ENCODE data around the gene NPC2. TPM values are rescaled to one million over a fixed set of nuclear protein-coding genes. Genes with fewer than 3 reads are reported as not detected.

Gene NPC2
- total RNA-seq, 1 donor from 2014 or later = 670 TPM

DNA sequence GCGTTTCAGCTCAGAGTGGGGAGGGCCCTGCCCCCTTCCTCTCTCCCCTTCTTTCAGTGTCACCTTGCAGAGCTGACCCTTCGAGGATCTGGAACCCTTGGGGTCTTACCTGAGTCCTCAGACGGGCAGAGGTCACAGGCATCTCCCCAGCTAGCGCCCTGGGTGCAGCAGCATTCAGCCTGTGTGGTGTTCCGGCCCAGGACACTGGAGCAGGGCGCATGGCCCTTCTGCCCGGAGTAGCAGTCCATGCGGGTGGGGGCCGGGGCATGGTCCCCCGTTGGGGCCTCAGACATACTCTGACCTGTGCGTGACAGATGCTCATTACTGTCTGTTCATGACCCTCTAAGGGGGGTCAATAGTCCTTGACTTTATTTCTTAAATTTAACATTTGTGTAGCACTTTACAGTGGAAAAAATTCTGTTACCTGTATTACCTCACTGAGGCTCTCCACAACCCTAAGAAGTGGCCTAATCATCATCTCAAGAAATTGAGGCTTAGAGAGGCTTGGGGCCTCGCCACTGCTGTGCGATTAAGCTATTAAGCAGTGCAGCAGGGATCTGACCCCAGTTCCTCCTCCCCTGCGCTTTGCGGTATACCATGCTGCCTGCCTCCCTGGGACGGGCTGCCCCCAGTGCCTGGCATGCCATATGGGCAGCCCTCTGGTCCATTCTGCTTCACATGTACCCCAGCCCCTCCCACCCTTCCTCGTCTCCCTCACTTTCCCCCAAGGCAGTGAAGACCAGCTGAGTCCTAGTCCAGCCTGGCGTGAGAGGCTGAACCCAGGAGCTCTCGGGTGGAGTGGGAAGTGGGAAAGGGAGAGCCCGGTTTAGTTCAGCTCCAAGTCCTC is 12.0 kb upstream of the NPC2 start:
- ATAC-seq = no peak
- Histone ChIP-seq H3K27me3 (ENCODE audit: low read depth) (no peaks in the 10 kb centered on the region), H3K9me3 (no peaks in the 10 kb centered on the region), H3K36me3 (no peaks in the 10 kb centered on the region), H3K27ac (no peak overlapping the region), H3K4me1 (no peaks in the 10 kb centered on the region), H3K4me3 (no peak overlapping the region)
- TF ChIP-seq, protein P1, sequence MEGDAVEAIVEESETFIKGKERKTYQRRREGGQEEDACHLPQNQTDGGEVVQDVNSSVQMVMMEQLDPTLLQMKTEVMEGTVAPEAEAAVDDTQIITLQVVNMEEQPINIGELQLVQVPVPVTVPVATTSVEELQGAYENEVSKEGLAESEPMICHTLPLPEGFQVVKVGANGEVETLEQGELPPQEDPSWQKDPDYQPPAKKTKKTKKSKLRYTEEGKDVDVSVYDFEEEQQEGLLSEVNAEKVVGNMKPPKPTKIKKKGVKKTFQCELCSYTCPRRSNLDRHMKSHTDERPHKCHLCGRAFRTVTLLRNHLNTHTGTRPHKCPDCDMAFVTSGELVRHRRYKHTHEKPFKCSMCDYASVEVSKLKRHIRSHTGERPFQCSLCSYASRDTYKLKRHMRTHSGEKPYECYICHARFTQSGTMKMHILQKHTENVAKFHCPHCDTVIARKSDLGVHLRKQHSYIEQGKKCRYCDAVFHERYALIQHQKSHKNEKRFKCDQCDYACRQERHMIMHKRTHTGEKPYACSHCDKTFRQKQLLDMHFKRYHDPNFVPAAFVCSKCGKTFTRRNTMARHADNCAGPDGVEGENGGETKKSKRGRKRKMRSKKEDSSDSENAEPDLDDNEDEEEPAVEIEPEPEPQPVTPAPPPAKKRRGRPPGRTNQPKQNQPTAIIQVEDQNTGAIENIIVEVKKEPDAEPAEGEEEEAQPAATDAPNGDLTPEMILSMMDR (IDR thresholded peaks at IDR 0.05) = no peak
- intact Hi-C loops (cut with DNase I) = no loop called here
- no peak for DNase-seq

DNA sequence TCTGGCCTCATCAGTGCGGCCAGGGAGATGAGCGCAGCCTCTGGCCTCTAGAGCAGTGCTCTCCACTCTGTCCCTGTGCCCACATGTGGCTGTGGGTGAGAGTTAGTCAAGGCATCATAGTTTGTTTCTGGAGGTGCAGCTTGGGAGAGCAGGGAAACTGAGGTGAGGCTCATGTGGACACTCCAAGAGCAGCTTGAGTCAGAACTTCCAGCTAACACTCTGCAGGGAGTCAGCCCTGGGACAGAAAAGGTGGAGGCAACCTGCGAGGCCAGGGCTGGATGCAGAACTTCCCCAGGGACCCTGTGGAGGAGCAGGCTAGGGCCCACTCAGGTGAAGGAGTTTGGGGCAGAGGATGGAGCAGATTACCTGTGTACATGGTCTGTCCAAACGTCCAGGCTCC is 11.3 kb upstream of the NPC2 start:
- no peaks in the 10 kb centered on the region for H3K4me1 ChIP-seq
- intact Hi-C loops (cut with DNase I) = no loop called here
- H3K27ac ChIP-seq = no peak overlapping the region
- no peaks in the 10 kb centered on the region for H3K9me3 ChIP-seq
- H3K27me3 ChIP-seq (ENCODE audit: low read depth) = no peaks in the 10 kb centered on the region
- TF ChIP-seq, protein P1 (IDR thresholded peaks at IDR 0.05) = no peak
- no peak overlapping the region for H3K4me3 ChIP-seq
- no peaks in the 10 kb centered on the region for H3K36me3 ChIP-seq
- DNase-seq (no peak), ATAC-seq (no peak)

DNA sequence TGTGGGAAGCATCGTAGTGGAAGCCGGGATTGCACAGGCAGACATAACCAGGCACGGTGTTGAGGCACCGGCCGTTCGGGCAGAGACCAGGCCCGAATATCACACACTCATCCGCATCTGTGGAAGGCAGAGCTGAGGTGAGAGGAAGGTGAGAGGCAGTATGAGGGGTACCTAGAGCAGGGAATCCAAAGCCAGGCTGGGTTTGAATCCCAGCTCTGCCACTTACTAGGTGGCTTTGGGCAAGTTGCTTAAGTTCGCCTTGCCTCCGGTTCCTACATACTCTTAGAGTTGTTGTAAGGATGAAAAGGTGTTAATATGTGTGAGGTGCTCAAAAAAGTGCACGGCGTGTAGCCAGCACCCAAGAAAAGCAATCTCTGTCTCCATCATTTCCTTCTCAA is 10.8 kb upstream of the NPC2 start:
- Histone ChIP-seq H3K36me3 (no peaks in the 10 kb centered on the region), H3K4me3 (no peak overlapping the region), H3K4me1 (no peaks in the 10 kb centered on the region), H3K27me3 (ENCODE audit: low read depth) (no peaks in the 10 kb centered on the region), H3K27ac (no peak overlapping the region), H3K9me3 (no peaks in the 10 kb centered on the region)
- TF ChIP-seq, protein P1 (IDR thresholded peaks at IDR 0.05) = no peak
- intact Hi-C loops (cut with DNase I) = no loop called here
- DNase-seq = no peak
- no peak for ATAC-seq

DNA sequence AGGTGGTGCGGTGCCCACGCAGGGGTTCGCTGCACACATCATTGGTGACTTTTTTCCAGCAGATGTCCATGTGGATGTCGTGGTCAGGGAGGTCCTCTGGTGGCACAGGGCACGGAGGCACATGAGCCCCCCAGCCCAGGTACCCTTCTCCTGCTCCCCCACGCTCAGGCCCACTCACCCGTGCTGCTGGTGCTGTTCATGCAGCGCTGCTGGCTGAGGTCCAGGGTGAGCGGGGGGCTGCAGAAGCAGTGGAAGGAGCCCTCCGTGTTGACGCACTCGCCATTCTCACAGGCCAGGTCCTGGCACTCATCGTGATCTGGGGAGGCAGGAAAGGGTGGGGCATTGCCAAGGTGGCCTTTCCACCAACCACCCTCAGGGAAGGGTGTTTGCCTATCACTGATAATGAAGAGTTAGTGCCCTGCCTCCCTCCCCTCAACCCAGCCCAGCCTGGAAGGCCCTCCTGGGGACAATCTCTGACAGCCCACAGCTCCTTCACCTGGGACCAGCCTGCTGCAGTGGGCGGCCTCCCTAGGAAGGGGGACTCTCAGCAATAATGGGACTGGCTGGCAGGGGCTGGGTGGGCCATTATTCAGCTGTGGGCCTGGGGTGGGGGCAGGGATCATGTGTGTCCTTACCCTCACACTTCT is 10.3 kb upstream of the NPC2 start:
- H3K4me3 ChIP-seq = no peak overlapping the region
- no peak for ATAC-seq
- H3K27ac ChIP-seq = no peak overlapping the region
- intact Hi-C loops (cut with DNase I) = no loop called here
- TF ChIP-seq, protein P1 (IDR thresholded peaks at IDR 0.05) = no peak
- no peak for DNase-seq
- no peaks in the 10 kb centered on the region for H3K9me3 ChIP-seq
- H3K4me1 ChIP-seq = no peaks in the 10 kb centered on the region
- no peaks in the 10 kb centered on the region for H3K36me3 ChIP-seq
- H3K27me3 ChIP-seq (ENCODE audit: low read depth) = no peaks in the 10 kb centered on the region

DNA sequence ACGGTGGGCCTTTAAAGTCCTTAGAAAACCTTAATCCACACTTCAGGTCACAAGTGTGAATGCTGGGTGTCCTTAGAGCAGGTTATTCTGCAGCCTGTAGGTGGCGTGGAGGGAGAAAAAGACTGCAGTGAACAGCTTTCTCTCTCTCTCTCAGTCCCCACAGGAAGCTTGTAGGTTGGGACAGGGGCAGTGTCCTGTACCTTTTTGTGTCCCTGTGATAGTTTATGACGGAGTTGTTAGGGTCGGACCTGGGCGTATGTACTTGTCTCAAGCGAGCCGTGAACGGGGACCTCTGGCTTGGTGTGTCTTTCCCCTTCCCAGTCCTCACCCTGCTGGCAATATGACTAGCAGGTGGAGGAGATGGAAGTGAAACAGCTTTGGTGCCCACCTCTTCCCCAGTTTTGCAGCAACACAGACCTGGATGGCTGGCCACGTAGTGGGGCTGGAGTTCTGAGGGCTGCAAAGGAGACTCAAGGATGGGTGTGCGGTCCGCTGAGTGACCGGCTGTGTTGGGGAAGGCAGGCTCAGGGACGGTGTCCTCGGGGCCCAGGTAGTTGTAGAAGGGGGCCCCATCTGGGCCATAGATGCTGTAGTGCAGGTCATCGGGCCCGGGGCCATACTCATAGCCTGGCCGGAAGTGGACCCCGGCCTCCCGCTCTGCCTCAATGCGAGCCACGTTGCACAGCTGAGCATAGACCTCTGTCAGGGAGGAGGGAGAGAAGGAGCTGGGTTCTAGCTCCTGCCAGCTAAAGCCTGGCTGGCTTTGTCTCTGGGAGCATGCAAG is 9.3 kb upstream of the NPC2 start:
- TF ChIP-seq, protein P1 (IDR thresholded peaks at IDR 0.05) = peak; percentile 39
- H3K4me1 ChIP-seq = no peaks in the 10 kb centered on the region
- no peak overlapping the region for H3K4me3 ChIP-seq
- no peaks in the 10 kb centered on the region for H3K9me3 ChIP-seq
- DNase-seq (no peak), ATAC-seq (peak; percentile 62 to 64)
- H3K27ac ChIP-seq = no peak overlapping the region
- no peaks in the 10 kb centered on the region for H3K36me3 ChIP-seq
- intact Hi-C loops (cut with DNase I) = no loop called here
- no peaks in the 10 kb centered on the region for H3K27me3 ChIP-seq (ENCODE audit: low read depth)

Data from lower lobe of right lung (tissue), 2 donors.